ENCODE measurements around the gene SRCIN1.

SRCIN1 gene

GRCh38 chr17:38601539-38602351 lies 4.0 kb downstream of the SRCIN1 start:
- in situ Hi-C loops (cut with HindIII; ENCODE audit: low sequenced_read_pairs), result no loop called here

- in situ Hi-C loops (cut with HindIII; ENCODE audit: low sequenced_read_pairs), result no loop called here
These were observed 4.8 kb downstream of the SRCIN1 start for GRCh38 chr17:38600906-38601305.

- in situ Hi-C loops (cut with HindIII; ENCODE audit: low sequenced_read_pairs), result no loop called here
These were observed 5.3 kb downstream of the SRCIN1 start for GRCh38 chr17:38600416-38600815.

- in situ Hi-C loops (cut with HindIII; ENCODE audit: low sequenced_read_pairs), result no loop called here
These were observed 6.3 kb downstream of the SRCIN1 start for GRCh38 chr17:38599398-38599856.

- in situ Hi-C loops (cut with HindIII; ENCODE audit: low sequenced_read_pairs), result no loop called here
These were observed 6.8 kb downstream of the SRCIN1 start for GRCh38 chr17:38598995-38599394.

- in situ Hi-C loops (cut with HindIII; ENCODE audit: low sequenced_read_pairs), result no loop called here
These were observed 7.2 kb downstream of the SRCIN1 start for GRCh38 chr17:38598536-38598935.

GRCh38 chr17:38597375-38597774 lies 8.4 kb downstream of the SRCIN1 start:
- in situ Hi-C loops (cut with HindIII; ENCODE audit: low sequenced_read_pairs), result no loop called here

- in situ Hi-C loops (cut with HindIII; ENCODE audit: low sequenced_read_pairs), result no loop called here
These were observed 9.1 kb downstream of the SRCIN1 start for GRCh38 chr17:38596651-38597050.

- in situ Hi-C loops (cut with HindIII; ENCODE audit: low sequenced_read_pairs), result no loop called here
These were observed 9.9 kb downstream of the SRCIN1 start for GRCh38 chr17:38595892-38596291.

GRCh38 chr17:38594152-38594551 lies 11.6 kb downstream of the SRCIN1 start:
- in situ Hi-C loops (cut with HindIII; ENCODE audit: low sequenced_read_pairs), result no loop called here

GRCh38 chr17:38592487-38592886 lies 13.3 kb downstream of the SRCIN1 start:
- in situ Hi-C loops (cut with HindIII; ENCODE audit: low sequenced_read_pairs), result no loop called here

GRCh38 chr17:38591759-38592241 lies 14.0 kb downstream of the SRCIN1 start:
- in situ Hi-C loops (cut with HindIII; ENCODE audit: low sequenced_read_pairs), result no loop called here

- in situ Hi-C loops (cut with HindIII; ENCODE audit: low sequenced_read_pairs), result no loop called here
These were observed 14.6 kb downstream of the SRCIN1 start for GRCh38 chr17:38590988-38591758.

GRCh38 chr17:38589462-38590114 lies 16.2 kb downstream of the SRCIN1 start:
- in situ Hi-C loops (cut with HindIII; ENCODE audit: low sequenced_read_pairs), result no loop called here

- in situ Hi-C loops (cut with HindIII; ENCODE audit: low sequenced_read_pairs), result no loop called here
These were observed 17.0 kb downstream of the SRCIN1 start for GRCh38 chr17:38588788-38589174.

- in situ Hi-C loops (cut with HindIII; ENCODE audit: low sequenced_read_pairs), result no loop called here
These were observed 17.6 kb downstream of the SRCIN1 start for GRCh38 chr17:38587947-38588787.

- in situ Hi-C loops (cut with HindIII; ENCODE audit: low sequenced_read_pairs), result no loop called here
These were observed 18.5 kb downstream of the SRCIN1 start for GRCh38 chr17:38587203-38587602.

- in situ Hi-C loops (cut with HindIII; ENCODE audit: low sequenced_read_pairs), result no loop called here
These were observed 19.0 kb downstream of the SRCIN1 start for GRCh38 chr17:38586788-38587187.

- in situ Hi-C loops (cut with HindIII; ENCODE audit: low sequenced_read_pairs), result no loop called here
These were observed 19.7 kb downstream of the SRCIN1 start for GRCh38 chr17:38585918-38586529.
